ENCODE measurements around the gene SIAH2. TPM values are rescaled to one million over a fixed set of nuclear protein-coding genes. Genes with fewer than 3 reads are reported as not detected.

SIAH2 gene
- polyA plus RNA-seq, 1 experiment, result 34.2 TPM

DNA sequence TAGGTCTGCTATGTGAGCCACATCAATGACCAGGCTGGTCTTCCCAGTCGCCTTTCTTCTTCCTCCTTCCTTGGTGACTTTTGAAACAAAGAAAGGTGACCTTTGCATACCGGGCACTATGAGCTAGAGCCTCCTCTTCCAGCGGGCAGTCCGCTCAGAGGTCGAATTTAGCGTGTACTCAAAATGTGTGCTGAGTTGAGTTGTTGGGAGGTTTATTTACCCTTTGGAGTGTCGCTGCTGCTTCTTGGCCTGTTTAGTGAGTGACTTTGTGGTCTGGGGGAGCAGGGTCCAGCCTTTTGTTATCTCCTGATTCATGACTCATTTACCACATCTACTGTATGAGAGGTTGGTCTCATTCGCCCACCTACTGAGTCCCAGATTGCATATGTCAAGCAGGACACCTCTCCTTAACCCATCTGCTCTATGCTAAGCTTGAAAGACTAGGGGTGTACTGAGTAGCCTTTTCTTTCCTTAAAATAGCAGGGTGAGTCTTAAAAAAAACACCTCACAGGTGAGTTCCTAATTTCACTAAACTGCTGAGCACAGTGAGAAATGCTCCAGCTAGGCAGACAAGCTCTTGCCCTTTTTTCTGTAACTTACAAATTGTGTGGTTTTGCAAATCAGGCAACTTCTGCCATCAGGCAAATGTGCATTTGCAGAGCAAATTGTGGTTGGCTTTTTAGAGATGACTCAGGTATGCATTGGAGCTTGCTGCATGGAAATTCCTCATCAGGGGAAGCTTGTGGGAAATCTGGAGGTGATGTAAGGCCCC is 3.2 kb upstream of the SIAH2 start:
- POLR2A ChIA-PET, result no interaction called here
- DNase-seq (ENCODE audit: low read depth), result no peak
- TF ChIP-seq, protein P1, sequence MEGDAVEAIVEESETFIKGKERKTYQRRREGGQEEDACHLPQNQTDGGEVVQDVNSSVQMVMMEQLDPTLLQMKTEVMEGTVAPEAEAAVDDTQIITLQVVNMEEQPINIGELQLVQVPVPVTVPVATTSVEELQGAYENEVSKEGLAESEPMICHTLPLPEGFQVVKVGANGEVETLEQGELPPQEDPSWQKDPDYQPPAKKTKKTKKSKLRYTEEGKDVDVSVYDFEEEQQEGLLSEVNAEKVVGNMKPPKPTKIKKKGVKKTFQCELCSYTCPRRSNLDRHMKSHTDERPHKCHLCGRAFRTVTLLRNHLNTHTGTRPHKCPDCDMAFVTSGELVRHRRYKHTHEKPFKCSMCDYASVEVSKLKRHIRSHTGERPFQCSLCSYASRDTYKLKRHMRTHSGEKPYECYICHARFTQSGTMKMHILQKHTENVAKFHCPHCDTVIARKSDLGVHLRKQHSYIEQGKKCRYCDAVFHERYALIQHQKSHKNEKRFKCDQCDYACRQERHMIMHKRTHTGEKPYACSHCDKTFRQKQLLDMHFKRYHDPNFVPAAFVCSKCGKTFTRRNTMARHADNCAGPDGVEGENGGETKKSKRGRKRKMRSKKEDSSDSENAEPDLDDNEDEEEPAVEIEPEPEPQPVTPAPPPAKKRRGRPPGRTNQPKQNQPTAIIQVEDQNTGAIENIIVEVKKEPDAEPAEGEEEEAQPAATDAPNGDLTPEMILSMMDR (IDR thresholded peaks at IDR 0.05; ENCODE audit: insufficient read depth, low read depth, low read length), result no peak

DNA sequence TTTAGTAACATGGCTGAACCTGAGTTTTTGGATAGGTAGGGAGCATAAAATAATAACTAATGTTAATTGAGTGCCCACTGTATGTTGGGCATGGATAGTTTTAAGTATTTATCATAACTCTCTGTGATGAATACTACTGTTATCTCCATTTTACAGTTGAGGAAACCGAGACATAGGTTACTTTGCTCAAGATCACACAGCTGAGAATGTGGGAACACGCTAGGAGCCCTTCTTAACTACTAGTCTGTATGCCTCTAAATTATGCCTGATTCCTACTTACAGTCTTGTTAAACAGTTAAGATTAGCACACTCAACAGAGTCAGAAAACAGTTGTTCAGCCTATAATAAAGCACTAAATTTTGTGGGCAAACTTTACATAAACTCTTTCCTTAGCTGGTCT is 2.0 kb upstream of the SIAH2 start:
- no peaks in the 10 kb centered on the region for H3K27me3 ChIP-seq (ENCODE audit: control insufficient read depth, insufficient read depth, low read length)
- DNase-seq (ENCODE audit: low read depth), result no peak
- no peaks in the 10 kb centered on the region for H3K36me3 ChIP-seq (ENCODE audit: control insufficient read depth, insufficient read depth, low read length)
- ChIA-PET POLR2A (no interaction called here), CTCF (interaction anchor here (1.1 to 5.2 kb wide), 4 partner anchors 10 to 100 kb away, joined by 4 to 36 read pairs (median 13); no protein-coding TSS in a partner anchor)
- no peak overlapping the region for H3K4me3 ChIP-seq (ENCODE audit: low read depth, low read length)
- TF ChIP-seq, protein P1 (IDR thresholded peaks at IDR 0.05; ENCODE audit: insufficient read depth, low read depth, low read length), result no peak

More for the DNA sequence above, 3.2 kb upstream of the SIAH2 start:
- CTCF ChIA-PET, result interaction anchor here (0.6 to 5.2 kb wide), 6 partner anchors 9 to 380 kb away, joined by 3 to 36 read pairs (median 3); partner anchors contain the start of gene MED12L
- Histone ChIP-seq H3K36me3 (ENCODE audit: control insufficient read depth, insufficient read depth, low read length) (no peaks in the 10 kb centered on the region), H3K4me3 (ENCODE audit: low read depth, low read length) (no peak overlapping the region), H3K27me3 (ENCODE audit: control insufficient read depth, insufficient read depth, low read length) (no peaks in the 10 kb centered on the region)

DNA sequence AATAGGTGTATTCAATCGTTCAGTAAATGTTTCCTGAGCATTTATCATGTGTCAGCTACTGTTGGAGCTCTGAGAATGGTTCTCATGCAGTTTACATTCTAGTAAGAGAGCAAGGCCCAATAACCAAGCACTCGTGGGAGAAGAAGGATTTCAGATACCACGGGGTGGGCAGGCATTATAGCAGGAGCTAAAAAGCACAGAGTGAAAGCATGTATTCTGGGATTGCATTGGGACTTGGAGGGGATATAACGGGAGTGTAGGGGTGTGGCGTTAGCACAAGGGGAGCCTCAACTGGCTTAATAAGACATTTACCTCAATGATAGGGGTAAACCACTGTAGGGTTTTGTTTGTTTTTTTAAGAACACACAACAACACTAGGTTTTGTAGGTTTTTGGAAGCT is 1.6 kb upstream of the SIAH2 start:
- H3K4me3 ChIP-seq (ENCODE audit: low read depth, low read length), result no peak overlapping the region
- POLR2A ChIA-PET, result no interaction called here

DNA sequence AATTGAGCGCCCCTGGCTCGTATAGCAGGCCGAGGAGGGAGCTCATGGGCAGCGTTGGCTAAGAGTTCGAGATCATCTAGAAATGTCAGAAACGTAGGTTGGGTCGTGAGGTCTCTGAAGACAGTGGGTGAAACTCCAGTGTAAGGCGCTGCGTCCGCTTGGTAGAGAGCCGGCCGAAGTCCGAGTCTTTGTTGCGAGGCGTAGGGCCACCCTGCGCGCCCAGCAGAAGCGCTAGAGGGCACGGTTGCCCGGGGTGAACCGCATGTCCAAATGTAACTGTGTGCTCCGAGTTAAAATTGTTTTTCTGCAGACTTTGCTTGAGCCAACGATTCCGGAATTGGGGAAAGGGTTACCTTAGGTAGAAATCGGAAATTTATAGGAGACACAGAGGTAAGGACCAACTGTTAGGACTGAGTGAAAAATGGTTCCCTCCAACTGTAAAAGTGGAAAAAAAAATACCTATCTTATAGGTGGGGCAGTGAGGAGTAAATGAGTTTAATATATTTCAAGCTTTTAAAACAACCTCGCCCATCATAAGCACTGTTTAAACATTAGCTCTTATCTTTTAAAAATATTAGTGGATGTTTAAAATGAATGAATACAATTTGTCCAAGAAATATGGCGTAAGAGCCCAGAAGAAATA is 993 bp upstream of the SIAH2 start:
- Histone ChIP-seq H3K36me3 (ENCODE audit: control insufficient read depth, insufficient read depth, low read length) (0 out of 2 replicates have a peak, but pooled peaks cover 1% of the 10 kb centered on the region), H3K4me3 (ENCODE audit: low read depth, low read length) (peak overlapping the region; percentile 59), H3K27me3 (ENCODE audit: control insufficient read depth, insufficient read depth, low read length) (no peaks in the 10 kb centered on the region)
- CTCF ChIA-PET, result interaction anchor here (1.1 to 5.2 kb wide), 7 partner anchors 10 to 101 kb away, joined by 3 to 36 read pairs (median 5); no protein-coding TSS in a partner anchor
- DNase-seq (ENCODE audit: low read depth), result no peak
- POLR2A ChIA-PET, result no interaction called here
- TF ChIP-seq, protein P1 (IDR thresholded peaks at IDR 0.05; ENCODE audit: insufficient read depth, low read depth, low read length), result peak; percentile 73

More for the DNA sequence above, 1.6 kb upstream of the SIAH2 start:
- DNase-seq (ENCODE audit: low read depth), result no peak
- H3K36me3 ChIP-seq (ENCODE audit: control insufficient read depth, insufficient read depth, low read length), result no peaks in the 10 kb centered on the region
- no peaks in the 10 kb centered on the region for H3K27me3 ChIP-seq (ENCODE audit: control insufficient read depth, insufficient read depth, low read length)
- TF ChIP-seq, protein P1 (IDR thresholded peaks at IDR 0.05; ENCODE audit: insufficient read depth, low read depth, low read length), result no peak
- CTCF ChIA-PET, result interaction anchor here (1.1 to 5.2 kb wide), 5 partner anchors 11 to 100 kb away, joined by 4 to 36 read pairs (median 12); no protein-coding TSS in a partner anchor

DNA sequence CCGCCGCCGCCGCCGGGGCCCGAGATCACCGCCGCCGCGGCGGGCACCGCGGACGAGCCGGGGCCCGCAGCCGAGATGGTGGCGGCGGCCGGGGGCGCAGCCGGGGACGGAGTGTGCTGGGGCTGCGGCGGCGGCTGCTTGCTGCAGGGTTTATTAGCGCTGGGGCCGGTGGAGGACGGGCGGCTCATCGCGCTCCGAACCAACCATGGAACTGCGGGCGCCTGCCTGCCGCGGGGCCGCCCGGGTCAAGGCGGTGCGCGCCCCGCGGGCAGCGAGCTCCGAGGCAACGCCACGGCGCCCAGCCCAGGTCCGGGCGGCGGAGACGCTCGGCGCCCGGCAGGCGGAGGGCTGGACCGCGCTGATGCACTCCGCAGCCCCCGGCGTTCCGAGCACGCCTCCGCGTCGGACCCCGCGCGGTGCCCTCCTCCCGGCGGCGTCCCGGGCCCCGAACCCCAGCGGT is 277 bp downstream of the SIAH2 start:
- CTCF ChIA-PET, result interaction anchor here (0.5 to 5.2 kb wide), 6 partner anchors 12 to 313 kb away, joined by 4 to 36 read pairs (median 8); no protein-coding TSS in a partner anchor
- POLR2A ChIA-PET, result interaction anchor here (0.6 to 0.7 kb wide), 6 partner anchors 25 to 439 kb away, joined by 4 to 8 read pairs (median 5); no protein-coding TSS in a partner anchor
- DNase-seq (ENCODE audit: low read depth), result no peak
- Histone ChIP-seq H3K27me3 (ENCODE audit: control insufficient read depth, insufficient read depth, low read length) (no peaks in the 10 kb centered on the region), H3K4me3 (ENCODE audit: low read depth, low read length) (peak overlapping the region; percentile 59), H3K36me3 (ENCODE audit: control insufficient read depth, insufficient read depth, low read length) (0 out of 2 replicates have a peak, but pooled peaks cover 1% of the 10 kb centered on the region)
- TF ChIP-seq, protein P1 (IDR thresholded peaks at IDR 0.05; ENCODE audit: insufficient read depth, low read depth, low read length), result no peak

Measured in BJ (cell line).